HG03378 (cell line): ENCODE measurements around the gene IFT27.

Source experiments
- ATAC-seq: cut with Tn5 transposase; IDR thresholded peaks from one replicate; pipeline ENCODE4 v1.9.1; 2021; ENCODE audit warnings: mild to moderate bottlenecking, moderate library complexity; ENCODE audit not compliant: unreplicated experiment

Gene IFT27

DNA sequence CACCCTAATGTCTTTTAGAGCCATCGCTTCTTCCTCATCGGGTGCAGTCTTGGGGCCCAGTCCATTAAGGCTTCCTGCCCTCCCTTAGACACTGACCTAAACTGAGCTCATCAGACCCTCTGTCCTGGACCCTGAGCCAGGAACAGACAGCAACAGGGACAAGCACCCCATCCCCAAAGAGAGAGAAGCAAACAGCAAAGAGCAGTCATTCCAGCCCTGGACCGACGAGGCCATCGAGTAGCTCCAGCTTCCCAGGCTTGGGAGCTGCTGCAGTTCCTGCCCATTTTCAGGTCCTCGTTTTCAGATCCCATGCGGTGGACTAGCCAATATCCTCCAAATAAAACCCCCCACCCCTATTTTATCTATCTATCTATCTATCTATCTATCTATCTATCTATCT, 46.6 kb downstream of the IFT27 start:
- no peak for ATAC-seq

DNA sequence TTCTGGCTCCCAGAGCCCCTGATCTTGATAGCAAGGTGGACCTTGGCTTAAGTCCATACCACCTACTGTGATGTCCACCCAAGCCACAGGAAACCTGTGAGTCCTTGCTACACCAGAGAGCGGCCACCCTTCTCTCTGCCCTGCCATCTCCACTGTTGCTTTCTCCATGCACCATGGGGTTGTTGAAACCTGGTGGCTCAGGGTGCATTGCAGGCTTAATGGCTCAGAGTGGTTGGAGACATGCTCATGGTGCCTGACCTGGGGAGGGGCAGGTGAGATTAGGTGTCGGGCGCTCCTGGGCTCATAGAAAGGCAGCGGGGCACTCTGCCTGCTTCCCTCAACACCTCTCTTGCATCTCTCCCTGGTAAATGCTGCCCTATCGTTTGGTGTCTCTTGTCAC, 47.4 kb downstream of the IFT27 start:
- no peak for ATAC-seq

GRCh38 chr22:36727927-36728488, 47.9 kb downstream of the IFT27 start:
- no peak for ATAC-seq

- no peak for ATAC-seq
Measured at GRCh38 chr22:36727110-36727509, 48.8 kb downstream of the IFT27 start.

DNA sequence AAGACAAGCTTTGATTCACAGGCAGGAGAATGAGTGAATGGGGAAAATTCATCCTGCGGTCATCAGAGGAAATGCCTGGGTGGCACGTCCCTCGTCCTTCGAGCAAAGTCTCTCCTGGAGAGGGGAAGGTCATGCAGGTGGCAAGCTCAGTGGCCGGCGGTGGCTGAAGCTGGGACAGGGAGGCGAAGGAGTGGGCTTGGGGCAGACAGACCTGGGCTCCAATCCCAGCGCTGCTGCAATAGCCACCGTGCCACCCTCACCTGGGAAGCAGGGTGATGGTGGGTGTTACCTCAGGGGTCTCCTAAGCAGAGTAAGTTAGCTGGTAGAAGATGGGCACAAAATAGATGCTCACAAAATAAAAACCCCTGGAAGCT, 49.9 kb downstream of the IFT27 start:
- ATAC-seq: no peak

- ATAC-seq: no peak
Measured at GRCh38 chr22:36725366-36726006, 50.4 kb downstream of the IFT27 start.

DNA sequence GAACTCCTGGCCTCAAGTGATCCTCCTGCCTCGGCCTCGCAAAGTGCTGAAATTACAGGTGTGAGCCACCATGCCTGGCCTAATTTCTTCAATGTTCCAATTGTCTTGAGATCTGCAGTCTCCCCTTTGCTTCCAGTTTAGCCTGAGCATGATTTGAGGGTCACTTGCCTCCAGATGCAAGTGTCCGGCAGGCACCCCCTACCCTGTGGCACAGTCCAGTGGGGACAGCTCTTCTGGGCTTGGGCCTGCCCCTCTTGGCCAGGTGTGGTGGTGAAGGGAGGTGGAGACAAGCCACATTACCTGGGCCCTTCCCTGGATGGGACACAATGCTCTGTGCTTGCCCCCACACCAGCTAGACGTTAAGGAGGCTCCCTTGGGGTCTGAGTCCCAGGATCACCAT, 51.1 kb downstream of the IFT27 start:
- no peak for ATAC-seq

- no peak for ATAC-seq
Measured at GRCh38 chr22:36722055-36722454, 53.9 kb downstream of the IFT27 start.

GRCh38 chr22:36715647-36716046, 60.3 kb downstream of the IFT27 start:
- no peak for ATAC-seq

DNA sequence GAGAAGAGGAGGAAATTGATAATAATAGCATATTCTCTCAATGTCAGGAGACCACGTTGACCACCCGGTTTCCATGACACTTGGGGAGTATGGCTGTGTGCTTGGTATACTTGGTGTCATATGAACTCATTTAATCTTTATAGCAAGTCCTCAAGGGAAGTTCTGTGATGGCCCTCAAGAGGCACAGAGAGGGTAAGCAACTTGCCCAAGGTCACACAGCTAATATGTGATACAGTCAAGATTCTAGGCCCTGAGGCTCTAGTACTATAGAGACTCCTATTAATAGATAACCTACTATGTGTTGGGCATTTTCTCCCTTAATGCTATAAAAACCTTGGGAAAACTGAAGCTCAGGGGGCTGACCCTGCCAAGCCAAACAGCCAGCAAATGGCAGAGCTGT, 61.8 kb downstream of the IFT27 start:
- no peak for ATAC-seq

- no peak for ATAC-seq
Measured at GRCh38 chr22:36713436-36713835, 62.5 kb downstream of the IFT27 start.
